Tibial nerve (tissue), 4 donors: ENCODE data around the gene C16orf96. TPM values are rescaled to one million over a fixed set of nuclear protein-coding genes. Genes with fewer than 3 reads are reported as not detected.
A peak's percentile ranks its signal among the peaks of the same experiment; 100 is the strongest.

ENCODE experiments used
- DNase-seq, 2 donors: peaks; one replicate each; pipeline ENCODE4 v3.0.0-alpha.2; 2019; ENCODE audit warnings: low spot score in 2 of 2
- H3K27ac ChIP-seq, 4 donors: fragments of 200-600 bp; sonication (generic) in 3 of 4; one replicate each; pipeline ENCODE4 v1.5.1; 2017 to 2019; ENCODE audit warnings: mild to moderate bottlenecking in 1 of 4
- H3K27me3 ChIP-seq, 2 donors: fragments of 200-600 bp; sonication (generic) in 1 of 2; one replicate each; pipeline versions ENCODE4 v1.5.1 to v1.6.0; 2017 to 2019
- H3K36me3 ChIP-seq, 3 donors: fragments of 200-600 bp; sonication (generic); one replicate each; pipeline ENCODE4 v1.5.1; 2018 to 2019
- H3K4me1 ChIP-seq, 4 donors: fragments of 200-600 bp; sonication (generic) in 3 of 4; one replicate each; pipeline ENCODE4 v1.5.1; 2017 to 2019
- H3K4me3 ChIP-seq, 4 donors: fragments of 200-600 bp; sonication (generic) in 3 of 4; one replicate each; pipeline ENCODE4 v1.5.1; 2017 to 2019; ENCODE audit warnings: mild to moderate bottlenecking in 1 of 4, moderate library complexity in 1 of 4
- H3K9me3 ChIP-seq, 4 donors: fragments of 200-600 bp; sonication (generic) in 3 of 4; one replicate each; pipeline ENCODE4 v1.5.1; 2017 to 2019
- CTCF ChIP-seq, 5 experiments: fragments of 200-600 bp in 3 of 5; fragments of 450-650 bp in 2 of 5; sonication (generic) in 3 of 5; IDR thresholded peaks; one replicate each; pipeline ENCODE4 v1.5.1; 2016 to 2019; ENCODE audit warnings: antibody characterized with exemption in 5 of 5, mild to moderate bottlenecking in 3 of 5, moderate library complexity in 2 of 5
- EP300 ChIP-seq, 2 donors: sonication (generic); formaldehyde crosslinking; IDR thresholded peaks; one replicate each; pipeline ENCODE4 v1.6.1; 2017; ENCODE audit warnings: antibody characterized with exemption in 2 of 2, mild to moderate bottlenecking in 1 of 2
- POLR2A ChIP-seq, 2 donors: fragments of 450-650 bp; IDR thresholded peaks; one replicate each; pipeline ENCODE4 v1.6.1; 2017; ENCODE audit warnings: antibody characterized with exemption in 2 of 2, mild to moderate bottlenecking in 2 of 2, moderate library complexity in 2 of 2
- WGBS, 2 donors: methylation state at CpG; one replicate each; pipeline ENCODE4 v1.1.5; 2018; 5-methylcytosine and 5-hydroxymethylcytosine counted together
- total RNA-seq, 4 donors: library from RNA; depleted of rRNA; stranded (reverse); fragments of >200 nt; gene quantifications; one replicate each; pipeline ENCODE4 v1.1.0, GENCODE V29; 2016

Gene C16orf96
- total RNA-seq, 4 donors from 2014 or later: 0.20 to 0.21 TPM; not detected in 2

DNA sequence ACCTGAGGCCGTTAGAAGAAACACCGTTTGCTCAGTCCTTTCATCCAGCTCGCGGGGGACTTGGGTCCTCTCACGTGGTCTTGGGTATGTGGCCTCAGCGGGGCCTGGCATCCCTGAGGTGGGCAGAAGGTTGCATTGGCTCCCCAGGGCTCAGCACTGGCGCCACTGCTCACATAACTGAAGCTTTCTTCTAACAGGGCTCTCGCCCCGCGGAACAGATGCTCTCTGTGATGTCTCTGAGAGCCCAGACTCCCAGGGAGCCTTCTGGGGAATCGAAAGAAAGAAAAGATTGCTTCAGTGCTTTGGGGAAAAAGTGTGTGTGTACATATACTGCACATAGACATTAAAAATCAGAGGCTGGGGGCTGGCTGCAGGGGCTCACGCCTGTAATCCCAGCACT is 78.6 kb downstream of the C16orf96 start:
- no peak for DNase-seq
- Histone ChIP-seq H3K36me3 (peaks cover 0 to 35% (median 0%) of the 10 kb centered on the region in 3 donors), H3K4me1 (peaks cover 0 to 28% (median 0%) of the 10 kb centered on the region in 4 donors), H3K27me3 (no peaks in the 10 kb centered on the region), H3K9me3 (peaks cover 0 to 16% (median 0%) of the 10 kb centered on the region in 4 donors), H3K27ac (no peak overlapping the region), H3K4me3 (no peak overlapping the region)
- 63 to 68% methylated on average over 12 of the region's 12 CpGs for WGBS, 2 donors
- TF ChIP-seq POLR2A (IDR thresholded peaks at IDR 0.05) (no peak), EP300 (IDR thresholded peaks at IDR 0.05) (no peak), CTCF (IDR thresholded peaks at IDR 0.05) (no peak)

DNA sequence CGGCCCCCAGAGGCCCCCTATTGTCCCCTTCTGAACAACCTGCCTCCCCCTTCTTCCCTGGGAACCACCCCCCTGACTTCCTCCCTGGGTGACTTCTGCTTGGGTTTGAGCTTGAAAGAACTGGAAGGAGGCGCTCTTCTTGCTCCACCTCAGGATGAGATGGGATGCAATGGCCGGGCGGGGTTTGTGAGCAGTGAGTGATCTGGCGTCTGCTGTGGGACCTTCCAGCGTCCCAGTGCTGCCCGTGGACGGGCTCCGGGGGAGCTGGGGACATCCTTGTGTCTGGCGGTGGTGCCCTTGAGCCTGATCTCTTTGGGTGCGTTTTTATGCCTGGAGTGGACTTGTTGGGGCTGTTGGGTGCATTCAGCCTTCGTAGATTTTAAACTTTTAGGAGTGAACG is 80.1 kb downstream of the C16orf96 start:
- Histone ChIP-seq H3K4me1 (peaks cover 0 to 42% (median 11%) of the 10 kb centered on the region in 4 donors), H3K27ac (no peak overlapping the region), H3K9me3 (peaks cover 0 to 10% (median 0%) of the 10 kb centered on the region in 4 donors), H3K27me3 (no peaks in the 10 kb centered on the region), H3K36me3 (peaks cover 0 to 31% (median 0%) of the 10 kb centered on the region in 3 donors), H3K4me3 (no peak overlapping the region)
- 85 to 86% methylated on average over 13 of the region's 13 CpGs for WGBS, 2 donors
- no peak for TF ChIP-seq CTCF (IDR thresholded peaks at IDR 0.05)
- no peak for TF ChIP-seq EP300 (IDR thresholded peaks at IDR 0.05)
- no peak for TF ChIP-seq POLR2A (IDR thresholded peaks at IDR 0.05)
- DNase-seq: no peak

DNA sequence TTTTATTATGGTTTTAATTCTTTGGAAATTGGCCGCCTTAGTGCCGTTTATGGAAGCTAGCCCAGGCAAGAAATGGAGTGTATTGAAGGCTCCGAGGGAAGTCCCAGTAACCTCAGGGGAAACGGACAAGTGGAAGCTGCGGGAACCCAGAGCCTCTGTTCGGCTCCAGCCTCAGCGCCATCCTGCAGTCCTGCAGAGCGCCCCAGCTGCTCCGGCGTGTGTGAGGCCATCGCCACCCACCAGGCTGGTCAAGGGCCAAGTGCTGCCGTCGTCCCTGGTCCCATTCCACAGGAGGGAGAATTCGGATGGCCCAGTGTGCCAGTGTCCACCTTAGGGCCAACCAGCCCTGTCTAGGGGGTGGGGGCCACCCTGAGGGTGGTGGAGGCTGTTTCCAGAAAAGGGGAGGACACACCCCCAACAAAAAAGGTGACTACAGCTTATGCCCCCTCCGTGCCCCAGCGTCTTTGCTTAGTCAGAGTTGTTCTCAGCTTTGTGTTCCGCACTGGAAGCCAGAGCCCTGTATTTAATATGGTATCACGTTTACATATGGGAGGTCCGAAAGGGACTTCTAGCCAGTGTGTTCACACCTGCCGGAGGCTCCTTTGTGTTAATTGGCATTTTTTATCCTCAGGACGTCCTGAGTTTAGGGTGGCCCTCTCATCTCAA is 81.5 kb downstream of the C16orf96 start:
- DNase-seq: no peak
- no peak for TF ChIP-seq CTCF (IDR thresholded peaks at IDR 0.05)
- no peak for TF ChIP-seq POLR2A (IDR thresholded peaks at IDR 0.05)
- TF ChIP-seq EP300 (IDR thresholded peaks at IDR 0.05): no peak
- H3K4me3 ChIP-seq: no peak overlapping the region
- peaks cover 0 to 47% (median 11%) of the 10 kb centered on the region in 4 donors for H3K4me1 ChIP-seq
- WGBS, 2 donors: 66 to 73% methylated on average over 21 of the region's 21 CpGs
- no peaks in the 10 kb centered on the region for H3K27me3 ChIP-seq
- peaks cover 0 to 29% (median 0%) of the 10 kb centered on the region in 3 donors for H3K36me3 ChIP-seq
- no peak overlapping the region for H3K27ac ChIP-seq
- no peaks in the 10 kb centered on the region for H3K9me3 ChIP-seq

GRCh38 chr16:4639899-4640509 is 83.9 kb downstream of the C16orf96 start:
- Histone ChIP-seq H3K36me3 (peaks cover 0 to 21% (median 0%) of the 10 kb centered on the region in 3 donors), H3K27me3 (no peaks in the 10 kb centered on the region), H3K27ac (peak overlapping the region in 1 of 4 donors; percentile 12), H3K4me1 (peaks cover 0 to 37% (median 11%) of the 10 kb centered on the region in 4 donors), H3K9me3 (no peaks in the 10 kb centered on the region), H3K4me3 (no peak overlapping the region)
- TF ChIP-seq CTCF (IDR thresholded peaks at IDR 0.05) (no peak), EP300 (IDR thresholded peaks at IDR 0.05) (no peak), POLR2A (IDR thresholded peaks at IDR 0.05) (no peak)
- no peak for DNase-seq
- WGBS, 2 donors: 83 to 85% methylated on average over 26 to 27 of the region's 27 CpGs
